ENCODE data around the gene ACVR2B.

Gene ACVR2B

GRCh38 chr3:38534180-38534579 lies 80.5 kb downstream of the ACVR2B start:
- no peak for DNase-seq

DNA sequence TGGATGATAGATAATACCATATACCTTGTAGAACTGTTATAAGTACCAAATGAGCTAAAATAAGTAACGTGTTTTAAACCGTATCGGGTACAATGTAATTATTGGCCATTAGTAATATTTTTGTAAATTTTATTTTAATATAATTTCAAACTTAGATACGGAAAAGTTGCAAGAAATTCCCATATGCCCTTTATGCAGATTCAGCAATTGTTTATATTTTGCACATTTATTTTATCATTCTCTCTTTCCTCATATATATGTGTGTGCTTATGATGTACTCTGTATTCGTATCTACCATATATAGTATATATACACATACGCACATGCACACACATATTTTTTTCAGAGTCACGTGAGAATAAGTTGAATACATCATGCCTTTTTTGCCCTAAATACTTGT lies 80.9 kb downstream of the ACVR2B start:
- no peak for DNase-seq

GRCh38 chr3:38536671-38537070 lies 83.0 kb downstream of the ACVR2B start:
- no peak for DNase-seq

DNA sequence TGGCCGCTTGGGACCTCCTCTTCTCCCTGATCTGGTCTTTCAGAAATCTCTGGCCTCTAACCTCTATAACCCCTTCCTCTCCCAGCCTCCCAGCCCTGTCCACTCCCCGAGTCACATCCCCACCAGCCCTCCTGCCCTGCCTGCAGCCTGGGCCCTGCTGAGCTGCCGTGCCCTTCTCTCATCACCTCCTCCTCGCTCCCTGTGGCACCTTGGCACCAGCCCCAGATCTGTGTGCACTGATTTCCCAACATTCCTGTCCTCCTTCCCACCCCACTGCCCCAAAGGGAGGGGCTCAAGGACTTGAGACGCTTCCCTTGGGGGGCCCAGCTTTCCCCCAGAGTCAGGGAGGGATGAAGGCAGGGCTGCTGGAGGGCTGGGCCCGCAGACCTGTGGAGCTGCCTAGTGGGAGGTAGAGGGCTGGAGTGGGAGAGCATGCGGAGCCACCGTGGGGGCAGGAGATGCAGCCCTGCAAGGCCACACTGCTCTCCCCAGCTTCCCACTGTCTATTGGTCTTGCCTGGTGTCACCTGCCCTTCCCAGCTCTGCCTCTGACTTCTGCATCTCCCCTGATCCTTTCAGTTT lies 85.2 kb downstream of the ACVR2B start:
- no peak for DNase-seq

GRCh38 chr3:38541806-38542205 lies 88.1 kb downstream of the ACVR2B start:
- DNase-seq = no peak
